Pons (tissue), 1 donor: ENCODE data around the gene MEF2C.
A peak's percentile ranks its signal among the peaks of the same experiment; 100 is the strongest.

Source experiments
- DNase-seq: peaks from one replicate; pipeline ENCODE4 v3.0.0-alpha.2; 2016; ENCODE audit warnings: low spot score

MEF2C gene

DNA sequence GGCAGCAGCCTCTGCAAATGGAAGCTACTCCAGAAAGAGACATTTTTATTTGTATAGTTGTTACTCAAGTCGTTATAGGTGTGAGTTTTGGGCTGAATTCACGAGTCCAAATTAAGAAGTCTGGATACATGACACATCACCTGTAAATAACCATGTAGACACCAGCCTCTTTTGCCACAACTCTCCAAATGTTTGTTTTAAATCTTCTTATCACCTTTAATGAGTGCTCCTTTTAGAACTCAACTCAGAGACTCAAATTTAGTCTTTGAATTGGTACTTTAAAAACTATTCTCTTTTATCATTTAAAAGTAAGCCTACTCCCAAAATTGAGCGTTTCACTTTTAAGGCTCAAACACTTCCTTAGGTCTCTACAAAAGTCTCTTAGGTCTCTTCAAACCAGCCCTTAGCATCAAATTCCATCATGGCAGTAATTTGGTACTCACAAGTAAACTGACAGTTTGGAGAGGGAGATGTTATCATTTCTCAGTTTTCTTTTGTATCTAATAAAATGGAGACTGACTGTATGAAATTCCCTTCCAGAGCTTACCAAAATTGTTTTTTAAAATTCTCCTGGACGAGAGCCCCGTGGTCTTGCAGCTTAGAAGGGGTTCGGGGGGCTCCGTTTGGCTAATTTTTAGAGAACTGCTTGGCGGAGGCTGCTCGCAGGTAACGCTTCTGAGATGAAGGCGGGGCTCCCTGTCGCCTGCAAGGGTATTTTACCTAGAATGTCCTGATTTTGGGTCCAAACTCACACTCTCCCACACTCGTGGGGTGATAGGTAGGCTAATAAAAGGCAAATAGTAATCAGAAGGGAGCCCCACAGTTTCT is 194.6 kb downstream of the MEF2C start:
- DNase-seq = peak; percentile 19

DNA sequence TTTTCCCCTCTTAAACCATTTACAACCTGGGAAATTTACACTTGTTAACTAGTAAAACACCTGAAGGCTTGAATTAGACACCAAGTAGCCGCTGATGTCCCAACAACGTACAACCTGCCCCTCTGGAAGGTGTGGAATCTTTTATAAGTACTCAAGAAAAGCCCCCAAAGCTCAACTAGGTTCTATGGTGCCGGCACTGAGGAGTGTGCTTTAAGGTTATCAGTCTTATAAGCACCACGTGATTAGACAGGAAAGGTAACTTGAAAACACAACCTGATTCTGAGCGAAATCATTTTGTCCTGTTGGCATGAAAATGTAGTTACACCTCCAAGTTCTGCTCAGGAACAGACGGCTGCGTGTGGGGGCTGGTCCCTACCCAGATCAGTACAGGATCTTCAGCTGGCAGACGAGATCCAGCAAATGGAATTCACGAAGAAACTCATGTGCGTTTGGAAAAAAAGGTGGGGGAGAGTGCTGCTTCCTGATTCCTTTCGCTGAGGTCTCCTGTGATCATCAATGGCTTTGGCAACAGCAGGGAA is 195.5 kb downstream of the MEF2C start:
- DNase-seq = peak; percentile 25

DNA sequence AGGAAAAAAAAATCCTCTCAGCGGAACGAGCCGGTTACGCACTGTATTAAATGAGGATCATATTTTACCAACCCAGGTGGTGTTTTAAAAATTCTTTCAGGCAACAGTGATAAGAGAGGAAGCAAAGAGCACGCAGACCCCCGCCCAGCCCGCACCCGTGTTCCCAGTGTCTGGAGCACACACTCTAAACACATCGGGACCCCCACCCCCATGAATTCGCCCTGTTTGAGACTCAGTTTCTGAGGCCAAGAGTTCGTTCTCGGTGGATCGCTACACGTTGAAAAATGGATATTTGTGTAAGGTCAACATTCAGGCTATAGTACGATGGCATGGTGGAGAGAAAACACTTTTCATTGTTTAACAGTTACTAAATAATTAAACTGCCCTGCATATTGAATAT is 196.3 kb downstream of the MEF2C start:
- DNase-seq = no peak

DNA sequence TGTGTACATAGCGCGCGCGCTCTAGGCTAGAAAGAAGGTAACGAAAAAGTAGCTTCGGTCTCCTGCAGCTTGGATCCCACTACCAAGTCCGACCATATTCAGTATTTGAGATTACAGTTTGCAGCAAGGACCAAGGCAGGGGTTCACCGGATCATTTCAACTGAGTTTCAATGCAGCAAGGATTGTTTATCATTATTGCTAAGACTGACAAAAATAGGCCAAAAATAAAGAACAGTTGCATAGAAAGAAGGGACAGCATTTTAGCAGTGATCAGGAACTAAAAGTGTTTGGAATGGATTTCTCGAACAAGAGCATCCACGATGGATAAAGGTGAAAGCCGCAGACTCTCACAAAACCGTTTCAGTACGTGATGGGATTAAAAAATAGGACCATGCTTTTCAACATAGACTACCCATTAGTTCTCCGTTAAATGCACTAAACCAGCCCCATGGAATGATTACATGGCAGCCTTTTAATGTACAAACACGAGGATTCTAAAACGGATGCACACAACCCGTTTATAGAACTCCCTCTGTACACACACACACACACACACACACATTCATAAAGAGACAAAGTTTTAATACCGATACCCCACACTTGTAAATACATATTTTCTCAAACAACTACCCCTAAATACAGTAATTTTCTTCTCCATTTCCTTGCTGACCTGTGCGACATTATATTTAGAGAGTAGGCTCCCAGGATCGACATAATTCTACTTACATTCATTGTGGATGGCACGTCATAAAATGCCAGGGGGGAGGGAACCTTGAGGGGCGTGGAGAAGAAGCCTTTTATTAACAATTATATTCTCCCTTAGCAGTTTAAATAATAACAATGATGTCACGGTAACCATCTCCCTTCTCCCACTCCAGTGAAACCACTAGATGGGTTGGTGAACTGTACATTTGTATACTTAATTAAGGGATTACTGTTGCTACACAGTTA is 197.1 kb downstream of the MEF2C start:
- peak; percentile 47 for DNase-seq

DNA sequence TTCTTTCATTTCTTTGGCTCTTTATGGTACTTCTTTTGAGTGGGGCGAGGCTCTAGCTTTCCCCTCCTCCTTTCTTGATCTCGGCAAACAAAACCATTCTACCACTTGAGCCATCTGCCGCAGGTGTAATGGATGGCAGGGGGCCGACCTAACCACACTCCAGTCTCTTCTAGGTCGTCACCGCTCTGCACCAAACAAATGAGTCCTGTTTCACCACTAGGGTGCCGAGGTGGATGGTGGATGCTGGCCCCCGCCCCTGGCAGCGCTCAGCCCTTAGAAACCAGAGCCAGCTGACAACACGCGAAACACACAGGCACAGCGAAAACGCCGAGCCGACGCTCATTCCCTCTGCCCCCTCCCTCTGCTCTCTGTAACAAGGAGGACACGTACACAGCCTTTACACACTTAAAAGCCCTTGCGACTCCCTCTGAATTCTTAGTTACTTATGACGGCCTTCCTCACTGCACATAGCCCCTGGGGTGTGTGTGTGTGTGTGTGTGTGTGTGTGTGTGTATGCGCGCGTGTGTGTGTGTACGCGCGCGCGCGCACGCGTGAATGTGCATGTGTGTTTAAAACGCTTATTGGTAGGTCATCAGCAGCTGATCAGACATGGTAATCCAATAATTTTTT is 199.4 kb downstream of the MEF2C start:
- peak; percentile 69 for DNase-seq

DNA sequence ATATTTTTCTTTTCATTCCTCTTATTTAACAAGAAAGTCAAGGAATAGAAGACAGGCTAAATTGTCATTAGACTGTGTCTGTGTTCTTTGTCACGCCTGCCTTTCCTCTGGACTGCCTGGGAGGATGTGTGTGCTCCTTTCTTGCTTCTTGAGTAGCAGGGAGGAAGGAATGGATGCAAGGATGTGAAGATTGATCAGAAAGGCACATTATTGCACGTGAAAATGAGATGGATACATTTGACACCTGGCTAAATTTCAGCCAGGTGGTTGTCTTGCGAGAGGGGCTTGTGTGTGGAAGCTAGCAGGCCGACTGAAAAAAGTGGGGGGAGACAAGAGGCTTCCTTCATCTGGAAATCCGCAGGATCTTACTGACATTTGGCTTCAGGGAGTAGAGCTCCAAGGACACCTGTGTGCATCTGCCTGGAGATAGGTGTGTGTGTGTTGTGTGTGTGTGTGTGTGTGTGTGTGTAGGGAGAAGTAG is 200.1 kb downstream of the MEF2C start:
- peak; percentile 36 for DNase-seq

DNA sequence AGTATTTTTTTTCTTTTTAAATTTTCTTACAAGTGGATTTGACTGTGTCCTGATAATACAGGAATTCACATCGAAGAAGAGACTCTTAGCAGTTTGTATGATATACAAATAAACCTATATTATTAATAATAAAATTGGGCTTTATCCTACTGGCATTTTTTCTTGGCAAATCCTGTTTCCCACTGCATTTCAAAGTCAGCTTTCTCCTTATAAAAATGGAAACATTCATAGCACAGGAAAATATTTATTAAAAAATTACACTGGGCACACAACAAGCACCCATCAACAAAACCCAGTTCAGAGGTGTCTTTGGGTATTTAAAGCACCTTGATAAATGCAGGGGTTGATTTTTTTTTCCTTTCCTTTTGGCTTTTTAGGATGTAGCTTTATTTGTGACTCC is 200.9 kb downstream of the MEF2C start:
- no peak for DNase-seq

DNA sequence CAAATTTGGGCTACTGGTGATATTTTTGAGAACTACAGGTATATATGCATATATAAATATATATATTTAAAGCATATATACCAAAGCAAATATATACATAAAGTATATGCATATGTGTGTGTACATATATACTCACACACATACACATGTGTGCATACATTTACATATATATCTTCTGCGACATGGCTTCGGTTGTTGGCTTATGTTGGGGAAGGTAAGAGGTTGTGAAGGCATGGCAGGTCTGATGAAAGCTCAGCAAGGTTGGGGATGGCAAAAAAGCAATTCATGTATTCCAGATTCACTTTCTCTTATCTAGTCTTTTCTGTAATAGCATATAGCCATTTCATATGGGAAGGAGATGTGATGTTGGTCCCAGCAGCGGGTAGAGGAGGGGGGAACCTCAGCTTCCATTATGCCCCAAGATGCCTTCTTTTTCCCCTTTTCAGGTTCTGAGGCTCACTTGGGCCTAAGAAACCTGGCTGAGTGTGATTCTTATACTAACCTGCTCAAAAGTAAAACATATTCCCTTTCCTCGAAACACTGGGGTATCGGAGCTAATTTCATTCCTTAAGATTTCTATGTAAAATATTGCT is 201.7 kb downstream of the MEF2C start:
- peak; percentile 27 for DNase-seq

DNA sequence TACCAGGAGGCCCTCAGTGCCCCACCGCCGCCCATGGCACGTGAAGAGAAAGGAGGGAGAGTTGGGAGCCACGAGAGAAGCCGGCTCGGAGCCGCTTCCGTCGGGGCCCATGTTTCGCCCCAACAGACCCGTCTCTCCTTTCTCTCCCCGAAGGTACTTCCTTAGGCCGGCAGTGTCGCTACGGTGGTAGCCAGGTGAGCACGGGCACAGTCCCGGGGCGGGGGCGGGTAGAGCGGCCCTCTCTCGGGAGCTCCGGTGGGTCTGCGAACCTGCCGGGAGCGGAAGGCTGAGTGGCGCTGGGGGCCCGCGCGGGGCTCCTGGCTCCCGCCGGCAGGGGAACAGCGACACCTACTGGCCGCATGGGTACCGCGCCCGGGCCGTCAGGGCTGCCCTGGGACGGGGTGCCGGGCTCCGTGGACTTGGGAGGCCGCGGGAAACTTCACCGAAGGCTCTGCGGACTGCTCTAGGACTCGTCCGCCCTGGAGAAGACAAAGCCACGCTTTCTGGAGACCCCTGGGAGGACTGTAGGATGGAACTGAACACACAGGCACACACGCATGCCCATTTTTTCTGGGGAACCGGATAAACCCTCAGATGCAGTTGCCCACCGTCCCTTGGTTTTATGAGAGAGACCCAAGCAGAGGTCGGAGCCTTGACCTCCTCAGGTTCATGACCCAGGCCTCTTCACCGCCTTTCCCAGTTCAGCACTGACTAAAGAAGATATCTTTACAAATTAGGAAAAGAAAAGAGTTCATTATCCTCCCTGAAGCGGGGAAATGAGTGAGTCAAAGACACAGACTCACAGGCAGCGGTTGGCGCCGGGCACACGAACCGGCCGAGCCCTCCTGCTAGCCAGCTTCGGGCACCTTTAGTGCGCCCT is 202.5 kb downstream of the MEF2C start:
- peak; percentile 71 for DNase-seq

DNA sequence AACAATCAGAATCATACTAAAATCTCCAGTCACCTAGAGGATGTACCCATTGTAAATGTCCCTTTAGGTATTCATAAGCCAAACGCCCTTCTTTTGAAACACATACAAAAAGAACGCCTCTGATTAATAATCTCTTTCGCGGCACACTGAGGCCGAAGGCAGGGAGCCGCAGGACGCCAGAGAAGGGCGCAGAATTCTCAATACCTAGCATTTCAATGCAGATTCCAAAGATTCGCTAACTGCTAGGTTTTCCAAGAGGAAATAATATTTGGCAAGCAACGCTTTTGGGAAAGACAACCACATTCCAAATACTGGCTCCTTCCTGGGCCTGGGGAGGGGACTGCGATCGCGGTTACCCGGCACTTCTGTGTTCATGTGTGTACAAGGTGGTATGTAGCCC is 203.3 kb downstream of the MEF2C start:
- peak; percentile 35 for DNase-seq

DNA sequence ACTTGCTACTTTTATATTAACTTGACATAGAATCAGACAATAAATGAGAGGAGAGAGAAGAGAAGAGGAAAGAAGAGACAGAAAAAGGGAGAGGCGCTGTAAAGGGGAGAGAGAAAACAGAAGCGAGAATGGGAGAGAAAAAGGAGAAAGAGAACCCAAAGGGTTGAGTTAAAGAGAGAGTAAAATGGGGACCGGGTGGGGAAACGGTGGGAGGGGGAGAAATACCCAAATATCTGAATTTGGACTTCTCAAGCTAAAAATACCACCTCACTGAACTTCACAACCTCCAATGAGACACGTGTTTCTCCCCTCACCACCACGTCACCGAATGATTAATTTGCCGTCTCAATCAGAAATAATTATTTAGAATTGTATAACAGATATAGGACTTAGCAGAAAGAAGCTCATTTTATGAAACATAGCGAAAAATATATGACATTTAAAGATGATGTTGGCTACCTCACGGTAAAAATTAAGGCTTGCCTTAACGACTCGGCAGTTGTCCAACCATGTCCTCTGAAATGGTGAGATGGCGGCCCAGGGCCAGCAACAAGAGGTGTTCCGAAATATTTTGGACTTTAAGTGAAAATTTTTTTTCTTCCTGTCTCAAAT is 204.1 kb downstream of the MEF2C start:
- no peak for DNase-seq

DNA sequence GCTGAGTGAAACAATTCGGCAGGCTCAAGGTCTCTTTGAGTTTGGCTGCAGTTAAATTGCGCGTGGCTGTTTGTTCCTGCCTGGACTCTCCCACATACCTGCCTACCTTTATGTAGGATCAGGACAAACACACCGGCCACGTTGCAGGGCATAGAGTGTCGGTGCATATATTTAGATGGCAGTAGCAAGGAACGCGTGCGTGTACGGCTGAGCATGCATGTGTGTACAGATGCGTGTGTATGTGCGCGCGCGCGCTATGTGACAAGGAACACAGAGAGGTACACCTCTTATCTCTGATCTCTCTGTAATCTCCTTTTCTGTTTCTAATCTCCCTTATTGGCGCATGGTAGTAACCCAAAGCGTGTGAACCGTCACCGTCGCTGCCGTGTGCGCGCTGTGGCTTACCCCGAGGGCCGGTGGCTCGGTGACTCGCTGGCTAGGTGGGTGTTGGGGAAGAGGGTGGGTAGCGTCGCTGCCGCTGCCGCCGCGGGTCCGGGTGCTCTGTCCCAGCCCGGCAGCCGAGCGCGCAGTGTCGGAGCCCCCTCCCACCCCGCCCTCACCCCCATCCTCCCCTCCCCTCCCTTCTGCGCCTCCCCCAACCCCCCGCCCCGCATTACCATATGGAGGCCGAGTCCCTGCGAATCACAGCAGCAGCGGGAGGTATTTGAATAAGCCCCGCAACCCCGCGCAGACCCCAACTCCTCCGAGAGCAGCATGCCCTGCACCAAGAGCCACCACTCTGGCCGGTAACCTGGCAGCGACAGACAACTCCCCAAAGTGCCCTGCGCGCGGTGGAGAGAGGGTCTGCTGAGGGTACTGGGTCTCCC is 204.8 kb downstream of the MEF2C start:
- no peak for DNase-seq

DNA sequence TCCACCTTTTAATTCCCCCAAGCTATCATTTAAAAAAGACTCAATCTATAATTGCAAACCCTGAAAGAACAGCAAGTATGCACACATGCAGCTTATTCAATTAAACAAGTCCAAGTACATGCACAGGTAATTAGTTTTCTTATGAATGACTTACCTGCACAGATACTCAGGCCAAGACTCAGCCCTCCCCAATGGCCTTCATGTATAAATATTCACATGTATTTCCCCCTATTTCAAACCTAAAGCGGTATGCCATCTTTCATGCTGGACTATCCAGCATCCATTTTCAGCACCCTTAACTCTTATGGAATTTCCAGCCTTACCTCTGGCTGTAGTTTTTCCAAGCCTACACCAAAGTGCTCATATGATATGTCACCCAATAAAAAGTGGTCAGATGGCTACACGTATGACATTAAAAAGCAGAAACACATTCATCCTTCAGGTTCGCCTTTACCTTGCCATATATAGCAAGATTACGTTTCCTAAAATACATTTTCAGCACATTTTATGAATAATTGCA is 205.5 kb downstream of the MEF2C start:
- DNase-seq = peak; percentile 35

DNA sequence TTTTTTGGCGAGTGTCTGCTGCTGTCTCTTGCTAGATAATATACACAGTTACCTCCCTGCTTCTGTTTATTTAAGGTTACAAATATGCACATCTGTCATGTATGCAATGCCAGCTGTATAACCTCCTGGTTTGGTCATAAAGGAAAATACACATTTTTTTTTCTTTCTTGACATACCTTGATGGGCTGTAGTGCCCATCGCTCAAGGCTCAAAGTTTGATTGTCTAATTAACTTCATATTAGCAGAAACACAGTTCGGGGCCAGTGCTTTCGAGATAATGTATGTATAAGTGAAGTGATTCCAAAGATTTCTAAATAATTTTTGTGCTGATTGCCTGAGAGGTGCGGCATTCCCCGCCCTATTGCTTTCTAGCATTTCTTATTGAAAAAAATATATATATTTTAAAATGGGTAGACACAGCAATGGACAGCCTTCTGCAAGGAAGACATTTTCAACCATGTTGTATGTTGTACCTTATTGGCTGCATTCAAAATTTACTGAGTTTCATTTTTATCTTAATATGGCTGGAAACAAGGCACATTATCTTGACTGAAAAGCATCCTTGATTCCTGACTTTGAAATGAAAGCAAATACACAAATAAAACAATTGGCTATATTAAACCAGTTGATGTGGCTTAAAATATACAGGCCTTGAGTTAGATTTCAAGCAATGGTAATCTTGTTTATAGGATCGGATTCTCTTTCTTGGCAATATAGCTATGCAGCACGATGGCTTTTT is 206.2 kb downstream of the MEF2C start:
- DNase-seq = peak; percentile 38

DNA sequence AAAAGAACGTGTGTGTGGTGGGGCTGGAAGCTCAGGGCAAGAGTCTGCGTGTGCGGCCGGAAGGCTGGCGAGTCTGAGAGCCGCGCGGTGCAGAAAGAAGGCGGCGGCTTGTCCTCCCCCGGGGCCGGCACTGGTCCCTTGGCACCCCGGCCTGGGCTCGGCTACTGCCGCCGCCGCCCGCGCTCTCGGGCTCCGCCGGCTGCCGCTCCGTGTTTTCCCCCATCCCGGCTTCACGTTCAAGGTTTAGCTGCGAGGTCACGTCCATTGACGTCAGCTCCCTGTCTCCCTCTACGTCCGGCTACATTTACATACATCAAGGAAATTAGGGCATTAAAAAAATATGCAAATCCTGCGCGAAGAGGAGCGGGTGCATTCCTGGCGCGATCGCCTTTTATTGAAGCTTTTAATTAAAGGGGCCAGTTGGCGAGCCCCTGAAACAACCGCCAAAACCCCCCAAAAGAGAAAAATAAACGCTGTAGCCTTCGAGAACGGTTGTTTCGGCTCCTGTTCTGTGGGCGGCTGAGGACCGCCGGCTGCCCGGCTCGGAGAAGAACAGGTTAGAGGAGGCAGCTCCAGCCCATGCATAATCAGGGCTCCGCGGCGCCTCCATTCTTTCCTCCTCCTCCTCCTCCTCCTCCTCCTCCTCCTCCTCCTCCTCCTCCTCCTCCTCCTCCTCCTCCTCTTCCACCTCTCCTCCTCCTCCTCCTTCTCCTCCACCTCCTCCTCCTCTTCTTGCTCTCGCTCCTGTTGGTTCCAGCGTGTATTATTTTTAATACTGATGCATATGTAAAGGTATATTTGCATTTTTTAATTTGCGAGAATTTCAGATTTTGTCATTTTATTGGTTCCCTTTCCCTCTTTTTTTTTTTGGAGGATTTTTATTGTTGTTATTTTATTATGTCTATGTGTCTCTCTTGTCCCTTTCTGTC is 207.0 kb downstream of the MEF2C start:
- peak; percentile 83 for DNase-seq

DNA sequence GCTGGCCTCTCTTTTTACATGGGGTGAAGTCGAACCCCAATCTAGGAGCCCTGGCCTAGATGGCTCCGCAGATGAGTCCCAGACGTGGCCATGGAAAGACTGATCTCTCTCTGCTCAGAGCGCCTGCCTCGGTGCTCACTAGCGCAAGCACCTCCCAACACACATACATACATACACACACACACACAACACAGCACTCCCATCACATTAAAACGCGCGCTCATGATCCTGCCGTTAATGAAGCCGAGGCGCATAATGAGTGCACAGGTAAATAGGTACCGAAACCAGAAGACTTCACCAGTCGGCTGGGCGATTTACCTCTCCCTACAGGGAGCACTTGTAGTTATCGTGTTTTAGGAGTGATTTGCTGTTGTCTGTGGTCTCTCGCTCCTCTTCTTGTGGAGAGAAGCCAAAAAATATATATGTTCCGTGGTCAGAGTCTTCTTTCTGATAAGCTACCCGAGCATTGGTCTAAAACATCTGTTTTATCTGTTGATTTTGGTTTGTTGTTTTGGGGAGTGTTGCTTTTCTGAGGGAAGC is 207.7 kb downstream of the MEF2C start:
- peak; percentile 69 for DNase-seq
